Mammary epithelial cell (primary cell): ENCODE data around the gene EFCAB12.
"Not testable (repeated sequence)": the region's sequence is repeated elsewhere in the genome, so short reads cannot be mapped to it uniquely, and the experiment has no call there.

Source experiments
- CTCF ChIP-seq, 2 donors: IDR thresholded peaks in 1 of 2; conservative IDR thresholded peaks in 1 of 2; 2 replicates each; pipeline ENCODE4 v1.5.1; 2011 to 2012; ENCODE audit warnings: inconsistent platforms in 2 of 2, low read length in 2 of 2, mild to moderate bottlenecking in 2 of 2, control low read depth in 1 of 2, low read depth in 1 of 2; ENCODE audit not compliant: insufficient read depth in 1 of 2; ENCODE audit errors: extremely low read depth in 1 of 2
- EZH2 ChIP-seq: IDR thresholded peaks from 2 replicates; pipeline ENCODE4 v1.6.1; 2012; ENCODE audit warnings: low read length, inconsistent platforms, borderline replicate concordance

GRCh38 chr3:129385507-129385906 lies 42.9 kb downstream of the EFCAB12 start:
- not testable (repeated sequence) for TF ChIP-seq EZH2; CTCF (conservative IDR thresholded peaks at IDR 0.05 in 1 of 2, IDR thresholded peaks at IDR 0.05 in 1 of 2; ENCODE audit: extremely low read depth in 1 of 2, insufficient read depth in 1 of 2, low read depth in 1 of 2, low read length in 2 of 2)
